T-helper 2 cell treated with Interferon-gamma antibody and Interleukin-4, amounts not matched to agents 100 ng/mL and 5 ng/mL, for 36 hours (primary cell): Measurements from ENCODE around the gene BCL2L12. TPM values are rescaled to one million over a fixed set of nuclear protein-coding genes. Genes with fewer than 3 reads are reported as not detected.

ENCODE experiments used
- intact Hi-C: fragments of 100-400 bp; cut with micrococcal nuclease; formaldehyde crosslinking; loops from one replicate; pipeline ENCODE4 v1.15.1; 2023
- total RNA-seq: library from RNA; stranded (reverse); gene quantifications from 2 replicates; pipeline ENCODE4 v1.2.3, GENCODE V29; 2022

The BCL2L12 gene
- total RNA-seq, 1 donor from 2014 or later: 75.7 TPM

DNA sequence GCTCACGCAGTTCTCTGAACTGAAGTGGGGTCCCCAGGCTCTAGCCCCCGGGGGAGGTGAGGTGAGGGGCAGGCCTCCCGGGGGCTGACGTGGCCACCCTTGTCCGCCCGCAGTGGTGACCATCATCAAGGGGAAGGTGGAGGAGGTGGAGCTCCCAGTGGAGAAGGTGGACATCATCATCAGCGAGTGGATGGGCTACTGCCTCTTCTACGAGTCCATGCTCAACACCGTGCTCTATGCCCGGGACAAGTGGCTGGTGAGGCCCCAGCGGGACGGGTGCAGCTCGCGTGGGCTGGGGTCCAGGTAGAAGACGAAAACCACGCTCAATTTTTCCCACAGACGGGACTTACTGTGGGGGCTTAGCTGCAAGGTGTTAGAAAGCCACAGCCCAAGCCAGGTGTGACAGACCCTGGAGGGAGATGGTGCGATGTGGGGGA is 18.1 kb downstream of the BCL2L12 start:
- intact Hi-C loops: no loop called here

DNA sequence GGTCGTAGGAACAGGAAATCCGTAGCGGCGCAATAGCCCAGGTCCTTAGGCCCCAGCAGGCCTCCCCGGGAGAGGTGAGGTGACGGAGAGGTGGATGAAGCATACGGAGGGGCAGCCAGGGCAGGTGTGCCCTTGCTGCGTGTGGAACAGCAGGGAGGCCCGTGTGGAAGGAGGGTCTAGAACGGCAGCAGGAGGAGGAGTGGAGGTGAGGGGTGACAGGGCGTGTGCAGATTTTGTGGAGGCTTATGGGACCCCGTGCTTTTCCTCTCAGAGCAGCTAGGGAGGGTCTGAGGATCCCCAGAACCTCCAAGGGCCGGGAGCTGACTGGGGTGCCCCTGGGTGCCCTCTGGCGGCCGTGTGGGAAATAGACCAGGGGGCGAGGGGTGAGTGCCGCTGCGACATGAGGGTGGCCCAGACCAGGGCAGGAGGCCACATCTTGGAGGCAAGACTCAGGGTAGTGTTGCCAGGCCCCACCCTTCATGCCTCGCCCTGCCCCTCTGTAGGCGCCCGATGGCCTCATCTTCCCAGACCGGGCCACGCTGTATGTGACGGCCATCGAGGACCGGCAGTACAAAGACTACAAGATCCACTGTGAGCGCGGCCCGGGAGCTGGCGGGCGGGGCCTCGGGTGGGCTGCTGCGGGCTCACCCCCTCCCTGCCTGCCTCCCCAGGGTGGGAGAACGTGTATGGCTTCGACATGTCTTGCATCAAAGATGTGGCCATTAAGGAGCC is 18.7 kb downstream of the BCL2L12 start:
- intact Hi-C loops: no loop called here

DNA sequence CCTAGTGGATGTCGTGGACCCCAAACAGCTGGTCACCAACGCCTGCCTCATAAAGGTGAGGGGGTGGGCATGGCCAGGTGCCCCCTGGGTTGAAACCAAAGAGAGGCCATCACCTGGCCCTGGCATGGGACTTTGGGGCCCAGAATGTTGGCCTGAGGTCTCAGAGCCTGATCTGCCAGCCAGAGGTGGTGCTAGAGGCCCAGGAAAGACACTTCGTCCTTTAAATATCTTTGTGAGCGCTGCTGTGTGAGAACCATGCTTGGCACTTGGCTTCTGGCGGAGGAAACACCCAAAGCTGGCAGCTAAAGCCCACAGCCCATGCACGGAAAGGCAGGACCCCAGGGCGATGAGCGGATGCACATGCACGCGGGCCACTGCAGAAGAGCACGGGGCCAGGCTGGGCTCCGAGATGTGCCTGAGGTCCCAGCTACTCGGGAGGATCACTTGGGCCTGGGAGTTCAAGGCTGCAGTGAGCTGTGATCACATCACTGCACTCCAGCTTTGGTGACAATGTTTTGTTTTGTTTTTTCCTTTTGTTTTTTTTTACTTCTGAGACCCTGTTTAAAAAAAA is 19.3 kb downstream of the BCL2L12 start:
- intact Hi-C loops: no loop called here

DNA sequence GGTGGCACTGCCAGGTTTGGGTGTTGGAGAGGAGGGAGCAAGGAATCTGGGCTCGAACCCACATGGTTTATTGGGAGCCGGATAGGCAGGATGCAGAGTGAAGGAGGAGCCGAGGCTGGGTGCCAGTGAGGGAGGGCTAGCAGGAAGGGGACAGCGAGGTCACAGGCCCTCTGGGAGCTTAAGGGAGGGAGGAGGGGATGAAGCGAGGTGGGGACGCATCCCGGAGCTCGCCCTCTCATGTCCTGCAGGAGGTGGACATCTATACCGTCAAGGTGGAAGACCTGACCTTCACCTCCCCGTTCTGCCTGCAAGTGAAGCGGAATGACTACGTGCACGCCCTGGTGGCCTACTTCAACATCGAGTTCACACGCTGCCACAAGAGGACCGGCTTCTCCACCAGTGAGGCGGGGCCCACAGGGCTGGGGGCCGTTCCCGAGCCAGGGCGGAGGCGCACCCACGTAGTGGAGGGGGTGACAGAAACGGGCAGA is 20.2 kb downstream of the BCL2L12 start:
- intact Hi-C loops: no loop called here

DNA sequence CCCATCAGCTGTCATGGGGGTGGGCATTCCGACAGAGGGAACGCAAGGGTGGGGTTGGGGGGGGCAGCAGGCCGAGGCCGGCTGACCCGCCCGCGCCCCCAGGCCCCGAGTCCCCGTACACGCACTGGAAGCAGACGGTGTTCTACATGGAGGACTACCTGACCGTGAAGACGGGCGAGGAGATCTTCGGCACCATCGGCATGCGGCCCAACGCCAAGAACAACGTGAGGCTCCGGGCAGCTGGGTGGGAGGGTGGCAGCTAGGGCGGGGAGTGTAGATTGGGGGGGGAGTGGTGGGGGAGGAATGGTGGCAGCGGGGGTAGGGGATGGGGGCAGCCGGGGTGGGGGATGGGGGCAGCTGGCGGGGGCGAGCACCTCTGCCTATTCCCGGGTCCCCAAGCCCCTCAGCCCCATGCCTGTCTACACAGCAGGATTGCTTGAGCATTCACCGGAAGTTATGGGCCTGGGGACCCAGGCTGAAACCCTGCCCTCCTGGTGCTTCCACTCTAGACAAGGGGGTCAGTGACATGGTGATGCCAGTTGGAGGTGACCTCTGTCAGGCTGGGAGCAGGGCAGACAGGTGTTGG is 20.9 kb downstream of the BCL2L12 start:
- intact Hi-C loops: no loop called here

DNA sequence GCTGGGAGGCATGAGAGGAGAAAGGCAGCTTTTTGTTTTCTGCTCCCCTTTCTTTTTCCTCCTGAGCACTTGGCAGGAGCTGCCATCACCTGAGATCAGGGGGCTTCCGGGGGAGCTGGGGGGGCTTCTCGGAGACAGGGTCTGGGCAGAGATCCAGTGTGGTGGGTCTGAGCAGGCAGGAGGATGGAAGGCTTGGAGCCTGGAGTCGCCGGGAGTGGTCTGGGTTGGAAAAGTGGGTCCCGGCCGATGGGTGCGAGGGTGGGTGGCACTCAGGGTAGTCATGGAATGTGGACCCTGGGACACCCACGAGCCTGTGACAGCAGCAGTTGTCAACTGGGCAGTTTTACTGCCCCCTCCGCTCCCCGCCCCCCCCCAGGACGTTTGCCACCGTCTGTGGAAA is 21.4 kb downstream of the BCL2L12 start:
- intact Hi-C loops: no loop called here

DNA sequence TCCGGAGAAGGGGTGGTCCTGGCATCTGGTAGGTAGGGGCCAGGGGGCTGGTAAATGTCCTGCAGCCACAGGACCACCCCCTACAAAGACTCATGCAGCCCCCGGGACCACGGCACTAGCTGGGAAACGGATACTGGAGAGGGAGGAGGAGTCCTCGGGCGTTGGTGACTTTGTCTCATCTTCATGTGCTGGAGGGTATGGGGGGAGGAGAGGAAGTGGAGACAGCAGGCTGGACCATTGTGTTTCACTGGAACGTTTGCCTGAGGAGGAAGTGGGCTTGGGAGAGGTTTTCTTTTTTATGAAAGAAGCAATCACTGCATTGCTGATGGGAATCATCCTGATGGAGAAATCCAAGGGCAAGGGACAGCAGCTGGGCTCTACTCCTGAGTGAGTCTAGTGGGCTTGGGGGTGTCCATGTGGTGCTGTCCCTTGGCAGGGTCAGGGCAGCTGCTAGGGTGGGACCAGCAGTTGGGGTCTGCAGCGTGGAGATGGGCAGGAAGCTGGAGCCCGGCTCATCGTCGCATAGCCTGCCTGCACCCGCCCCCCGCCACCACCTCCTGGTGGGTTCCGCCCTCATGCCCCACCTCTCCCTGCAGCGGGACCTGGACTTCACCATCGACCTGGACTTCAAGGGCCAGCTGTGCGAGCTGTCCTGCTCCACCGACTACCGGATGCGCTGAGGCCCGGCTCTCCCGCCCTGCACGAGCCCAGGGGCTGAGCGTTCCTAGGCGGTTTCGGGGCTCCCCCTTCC is 22.0 kb downstream of the BCL2L12 start:
- intact Hi-C loops: no loop called here

DNA sequence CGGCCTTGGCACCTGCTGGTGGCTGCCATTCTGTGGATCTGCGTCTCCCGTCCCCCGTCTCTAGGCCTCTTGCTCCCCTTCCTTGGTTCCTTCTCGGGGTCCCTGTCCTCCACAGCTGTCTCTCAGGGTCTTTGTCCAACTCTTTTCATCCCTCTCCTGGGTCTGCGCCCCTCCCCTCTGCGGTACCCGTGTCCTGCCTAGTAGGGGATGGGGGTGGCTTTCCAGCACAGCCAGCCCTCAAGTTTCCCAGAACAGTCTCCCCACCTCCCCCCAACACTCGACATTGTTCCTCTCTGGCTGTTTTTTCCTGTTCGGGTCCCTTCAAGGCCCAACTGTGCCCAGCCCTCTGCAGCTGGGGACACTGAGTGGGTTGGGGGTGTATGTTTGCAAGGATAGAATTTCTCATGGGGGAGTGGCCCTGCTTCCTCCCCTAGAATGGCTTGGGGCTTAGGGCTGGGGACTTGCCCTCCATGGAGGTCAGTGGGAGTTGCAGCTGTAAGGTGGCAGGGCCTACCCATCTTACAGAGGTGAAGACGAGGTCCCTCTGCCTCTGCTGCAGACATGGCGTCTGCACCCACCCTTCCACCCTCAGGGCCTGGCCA is 22.9 kb downstream of the BCL2L12 start:
- intact Hi-C loops: no loop called here

DNA sequence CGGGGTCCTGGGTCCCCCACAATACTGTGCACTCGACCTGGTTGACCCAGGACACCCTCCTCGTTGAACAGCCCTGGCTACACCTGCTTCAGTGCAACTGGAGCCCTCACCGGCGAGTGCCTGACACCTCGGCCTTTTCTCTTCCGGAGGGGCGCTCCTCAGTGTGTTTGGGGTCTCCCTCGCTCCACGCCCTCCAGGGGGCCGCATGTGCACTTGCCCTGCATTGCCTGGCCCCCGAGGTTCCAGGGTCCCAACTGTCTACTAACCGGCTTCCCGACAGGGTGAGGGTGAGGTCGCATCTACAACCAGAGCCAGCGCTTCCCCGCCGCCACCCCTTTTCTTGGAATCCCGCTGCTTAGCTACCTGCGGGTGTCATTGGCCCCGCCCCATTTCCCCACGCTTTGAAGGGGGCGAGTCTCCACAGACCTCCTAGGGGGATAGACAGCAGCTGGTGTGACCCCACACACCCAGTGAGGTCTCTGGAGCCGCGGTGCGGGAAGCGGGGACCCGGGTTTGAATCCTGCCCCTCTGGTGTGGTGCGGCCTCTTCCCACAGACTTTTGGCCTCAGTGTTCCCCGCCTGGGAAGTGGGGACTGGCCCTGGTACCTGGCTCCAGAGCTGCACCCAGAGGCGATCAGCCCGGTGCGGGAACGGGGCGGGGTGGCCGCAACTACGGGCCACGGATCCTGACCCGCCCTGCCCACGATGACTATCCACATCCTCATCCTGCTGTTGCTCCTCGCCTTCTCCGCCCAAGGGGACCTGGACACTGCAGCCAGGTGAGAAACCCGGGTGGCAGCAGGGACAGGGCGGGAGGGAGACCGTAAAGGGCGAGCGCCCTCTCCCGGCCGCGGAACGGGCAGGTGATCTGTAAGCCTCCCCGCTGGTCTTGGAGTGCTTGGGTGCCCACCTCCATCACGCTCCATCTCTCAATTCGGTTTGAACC is 23.7 kb downstream of the BCL2L12 start, which contains the start of gene ADM5:
Gene ADM5, plus strand, starts transcription at position 462 of the 946 bp plus-strand sequence. Its CDS starts 244 bp downstream, at position 706.
- intact Hi-C loops: no loop called here

DNA sequence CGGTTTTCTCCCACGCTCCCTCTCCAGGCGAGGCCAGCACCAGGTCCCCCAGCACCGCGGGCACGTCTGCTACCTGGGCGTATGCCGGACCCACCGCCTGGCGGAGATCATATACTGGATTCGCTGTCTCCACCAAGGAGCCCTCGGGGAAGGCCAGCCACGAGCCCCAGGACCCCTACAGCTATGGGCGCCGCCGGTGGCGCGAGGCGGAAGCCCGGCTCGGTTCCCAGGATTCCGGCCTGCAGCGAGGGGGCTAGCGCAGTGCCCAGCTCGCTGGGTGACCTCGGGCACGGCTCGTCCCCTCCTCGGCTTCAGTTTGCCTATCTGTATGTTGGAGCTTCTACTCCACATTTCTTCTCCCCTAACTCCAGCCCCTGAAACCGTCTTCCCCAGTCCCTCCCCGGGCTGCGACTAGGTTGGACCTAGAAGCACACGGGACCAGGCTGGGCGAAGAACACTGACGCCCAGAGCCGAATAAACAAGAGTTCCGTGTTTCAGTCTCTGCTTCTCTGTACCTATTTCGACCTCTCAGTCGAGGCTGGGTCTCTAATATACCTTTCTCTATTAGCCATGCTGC is 24.4 kb downstream of the BCL2L12 start:
- intact Hi-C loops: no loop called here

DNA sequence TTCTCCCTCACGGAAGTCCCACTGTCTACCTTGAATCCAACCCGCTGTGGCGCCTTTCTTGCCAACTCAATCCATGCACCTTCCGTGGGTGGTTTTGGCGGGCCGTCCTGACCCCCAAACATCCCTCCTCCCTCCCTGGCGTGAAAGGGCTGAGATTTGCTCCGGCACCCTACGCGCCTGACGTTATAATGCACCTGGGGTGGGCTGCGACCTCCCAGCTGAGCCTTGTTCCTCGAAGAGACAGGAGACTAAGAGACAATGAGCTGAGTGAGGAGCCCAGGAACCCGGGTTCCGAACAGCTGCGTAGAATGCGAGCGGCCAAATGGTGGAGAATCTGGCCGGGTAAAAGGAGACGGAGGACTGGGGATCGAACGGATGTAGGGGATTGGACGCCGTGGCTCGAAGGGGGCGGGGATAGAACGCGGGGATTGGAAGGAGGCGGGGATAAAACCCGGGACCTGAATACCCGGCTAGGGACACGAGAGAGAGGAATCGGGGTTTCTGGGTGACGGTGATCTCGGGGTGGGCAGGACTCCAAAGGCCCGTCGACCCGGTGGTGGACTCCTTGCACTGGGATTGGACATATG is 25.0 kb downstream of the BCL2L12 start, which contains the start of gene CPT1C:
Gene CPT1C, plus strand, starts transcription at position 461 of the 587 bp plus-strand sequence. CDS start 1,137 bp downstream, outside the sequence.
- intact Hi-C loops: no loop called here

DNA sequence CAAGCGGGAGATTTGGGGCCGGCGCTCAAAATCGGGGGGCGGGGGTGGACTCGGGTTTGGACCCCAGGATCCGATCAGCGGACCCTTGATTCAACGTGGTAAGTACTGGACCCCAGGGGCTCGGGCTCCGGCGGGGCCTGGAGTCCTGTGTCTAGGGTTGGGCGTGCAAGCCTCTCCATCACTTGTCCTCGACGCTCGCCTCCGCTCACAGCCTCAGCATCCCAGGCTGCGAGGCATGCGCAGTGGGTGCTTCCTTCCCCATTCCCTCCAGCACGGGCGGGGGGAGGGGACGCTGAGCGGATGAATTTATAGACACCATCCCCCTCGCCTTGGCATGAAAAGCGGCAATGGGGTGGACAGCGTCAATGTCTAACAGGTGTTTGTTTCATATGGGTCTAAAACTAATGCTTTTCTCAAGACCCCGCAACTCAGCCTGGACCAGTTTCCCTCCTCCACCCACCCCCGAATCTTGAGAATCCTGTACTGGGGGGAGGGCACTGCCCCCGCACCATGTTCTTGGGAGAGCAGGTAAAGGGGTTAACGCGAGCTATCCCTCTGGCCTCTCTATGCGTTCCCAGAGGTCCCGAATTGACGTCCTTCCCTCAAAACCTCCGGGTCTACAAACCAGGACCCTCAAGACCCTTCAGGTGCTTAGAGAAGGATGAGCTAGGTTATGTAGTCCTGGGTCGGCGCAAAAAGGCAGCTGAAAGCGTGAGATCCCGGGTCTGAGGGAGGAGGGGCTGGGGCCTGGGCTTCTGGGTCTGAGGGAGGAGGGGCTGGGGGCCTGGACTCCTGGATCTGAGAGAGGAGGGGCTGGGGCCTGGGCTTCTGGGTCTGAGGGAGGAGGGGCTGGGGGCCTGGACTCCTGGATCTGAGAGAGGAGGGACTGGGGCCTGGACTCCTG is 25.8 kb downstream of the BCL2L12 start:
- intact Hi-C loops: no loop called here

DNA sequence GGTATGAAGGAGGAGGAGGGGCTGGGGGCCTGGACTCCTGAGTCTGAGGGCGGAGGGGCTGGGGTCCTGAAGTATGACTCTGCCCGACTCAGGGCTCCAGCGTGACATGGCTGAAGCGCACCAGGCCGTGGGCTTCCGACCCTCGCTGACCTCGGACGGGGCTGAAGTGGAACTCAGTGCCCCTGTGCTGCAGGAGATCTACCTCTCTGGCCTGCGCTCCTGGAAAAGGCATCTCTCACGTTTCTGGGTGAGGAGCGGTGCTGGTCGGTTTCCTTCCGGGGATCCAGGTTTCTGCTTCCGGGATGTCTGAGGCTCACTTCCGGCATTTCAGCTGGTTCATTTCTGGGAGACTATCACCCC is 26.4 kb downstream of the BCL2L12 start:
- intact Hi-C loops: no loop called here

DNA sequence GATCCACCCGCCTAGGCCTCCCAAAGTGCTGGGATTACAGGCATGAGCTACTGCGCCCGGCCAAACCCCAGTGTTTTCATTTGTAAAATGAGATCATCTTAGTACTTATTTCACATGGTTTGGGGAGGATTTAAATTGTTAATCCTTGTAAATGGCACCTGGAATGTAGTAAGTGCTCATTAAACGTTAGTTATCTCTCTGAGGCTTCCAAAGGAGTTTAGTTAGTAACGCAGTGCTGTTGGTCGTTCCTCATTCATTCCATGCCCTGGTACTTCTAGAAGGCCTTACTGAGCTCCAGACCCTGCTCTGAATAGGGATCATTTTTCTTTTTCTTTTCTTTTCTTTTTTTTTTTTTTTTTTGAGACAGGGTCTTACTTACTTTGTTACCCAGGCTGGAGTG is 30.4 kb downstream of the BCL2L12 start:
- intact Hi-C loops: no loop called here

DNA sequence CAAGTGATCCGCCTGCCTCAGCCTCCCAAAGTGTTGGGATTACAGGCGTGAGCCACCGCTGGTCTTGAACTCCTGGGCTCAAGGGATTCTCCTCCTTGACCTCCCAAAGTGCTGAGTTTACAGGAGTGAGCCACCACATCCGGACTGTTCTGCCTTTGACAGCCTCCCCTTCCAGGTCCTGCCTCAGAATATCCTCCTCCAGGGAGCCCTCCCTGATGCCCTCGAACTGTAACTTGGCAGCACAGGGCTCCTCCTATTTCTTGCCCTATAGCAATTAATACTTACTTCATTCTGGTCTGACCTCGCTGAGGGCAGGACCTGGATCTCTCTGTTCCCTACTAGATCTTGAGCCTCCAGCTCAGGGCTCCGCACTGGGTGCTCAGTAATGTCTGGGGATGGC is 31.1 kb downstream of the BCL2L12 start:
- intact Hi-C loops: no loop called here

DNA sequence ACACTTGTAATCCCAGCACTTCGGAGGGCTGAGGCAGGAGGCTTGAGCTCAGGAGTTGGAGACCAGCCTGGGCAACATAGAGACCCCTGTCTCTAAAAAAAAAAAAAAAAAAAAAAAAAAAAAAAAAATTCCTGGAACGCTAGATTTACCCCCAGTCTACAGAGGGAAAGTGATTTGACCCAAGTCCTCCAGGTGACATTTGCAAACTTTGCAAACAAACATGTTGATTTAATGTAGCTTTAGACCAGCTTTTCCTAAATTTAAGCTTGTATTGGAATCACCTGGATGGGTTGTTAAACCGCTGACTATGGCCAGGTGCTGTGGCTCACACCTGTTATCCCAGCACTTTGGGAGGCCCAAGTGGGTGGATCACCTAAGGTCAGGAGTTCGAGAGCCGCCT is 33.6 kb downstream of the BCL2L12 start:
- intact Hi-C loops: no loop called here

DNA sequence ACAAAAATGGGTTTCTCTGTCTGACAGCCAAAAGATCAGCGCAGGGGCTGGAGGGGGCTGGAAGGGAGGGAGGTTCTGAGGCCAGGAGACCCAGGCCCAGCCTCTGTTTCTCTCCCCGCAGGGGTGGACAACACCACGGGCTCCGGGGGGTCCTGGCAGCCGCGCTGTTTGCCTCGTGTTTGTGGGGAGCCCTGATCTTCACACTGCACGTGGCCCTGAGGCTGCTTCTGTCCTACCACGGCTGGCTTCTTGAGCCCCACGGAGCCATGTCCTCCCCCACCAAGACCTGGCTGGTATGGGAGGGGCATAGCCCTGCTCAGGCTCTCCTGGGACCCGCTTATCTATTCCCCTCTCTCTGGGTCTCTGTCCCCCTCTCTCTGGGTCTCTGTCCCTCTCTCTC is 34.8 kb downstream of the BCL2L12 start:
- intact Hi-C loops: no loop called here

DNA sequence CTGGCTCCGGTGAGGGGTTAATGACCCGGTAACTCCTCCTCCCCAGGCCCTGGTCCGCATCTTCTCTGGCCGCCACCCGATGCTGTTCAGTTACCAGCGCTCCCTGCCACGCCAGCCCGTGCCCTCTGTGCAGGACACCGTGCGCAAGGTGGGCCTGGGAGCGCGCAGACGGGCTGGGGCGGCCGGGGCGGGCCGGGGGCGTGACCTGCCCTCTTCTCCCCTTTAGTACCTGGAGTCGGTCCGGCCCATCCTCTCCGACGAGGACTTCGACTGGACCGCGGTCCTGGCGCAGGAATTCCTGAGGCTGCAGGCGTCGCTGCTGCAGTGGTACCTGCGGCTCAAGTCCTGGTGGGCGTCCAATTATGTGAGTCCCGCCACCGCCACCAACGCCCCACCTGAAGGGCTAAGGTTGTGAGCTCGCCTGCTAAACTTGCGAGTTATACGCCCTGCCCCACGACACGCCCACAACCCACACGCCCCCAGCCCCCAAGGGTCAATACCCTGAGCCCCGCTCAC is 35.6 kb downstream of the BCL2L12 start:
- intact Hi-C loops: no loop called here
